HCT116 (cell line): ENCODE data around the gene ZNF2.
A peak's percentile ranks its signal among the peaks of the same experiment; 100 is the strongest.
"Not testable (repeated sequence)": the region's sequence is repeated elsewhere in the genome, so short reads cannot be mapped to it uniquely, and the experiment has no call there.

Source experiments
- CBX3 ChIP-seq: IDR thresholded peaks from 2 replicates; pipeline ENCODE4 v1.6.1; 2012; ENCODE audit warnings: low read depth
- CEBPB ChIP-seq: IDR thresholded peaks from 2 replicates; pipeline ENCODE4 v1.6.1; 2012; ENCODE audit warnings: low read depth
- EGR1 ChIP-seq: IDR thresholded peaks from 2 replicates; pipeline ENCODE4 v1.6.1; 2012; ENCODE audit warnings: low read depth
- FOSL1 ChIP-seq: IDR thresholded peaks from 2 replicates; pipeline ENCODE4 v1.6.1; 2012; ENCODE audit warnings: low read depth
- MAX ChIP-seq: IDR thresholded peaks from 2 replicates; pipeline ENCODE4 v1.6.1; 2012
- POLR2A ChIP-seq: IDR thresholded peaks from 2 replicates; pipeline ENCODE4 v1.7.0; 2011; ENCODE audit warnings: borderline replicate concordance; ENCODE audit not compliant: insufficient read depth, insufficient read length; ENCODE audit errors: extremely low read depth
- POLR2AphosphoS5 ChIP-seq: IDR thresholded peaks from 2 replicates; pipeline ENCODE4 v1.6.1; 2011; ENCODE audit warnings: mild to moderate bottlenecking, low read depth, low read length, moderate library complexity
- REST ChIP-seq: IDR thresholded peaks from 2 replicates; pipeline ENCODE4 v1.6.1; 2012; ENCODE audit warnings: low read depth
- ZFX ChIP-seq: fragments of 450-650 bp; IDR thresholded peaks from 2 replicates; pipeline ENCODE4 v1.6.1; 2017
- TF ChIP-seq, protein P1 (sequence below), 3 experiments: fragments of 200-600 bp in 1 of 3; sonication (generic) in 1 of 3; IDR thresholded peaks in 2 of 3; conservative IDR thresholded peaks in 1 of 3; 2 replicates each; pipeline ENCODE4 v1.5.1; 2012 to 2017; ENCODE audit warnings: low read depth in 2 of 3, low read length in 2 of 3, antibody characterized with exemption in 1 of 3, borderline replicate concordance in 1 of 3, control low read depth in 1 of 3, mild to moderate bottlenecking in 1 of 3, mixed read lengths in 1 of 3, mixed run types in 1 of 3, moderate library complexity in 1 of 3; ENCODE audit not compliant: insufficient read depth in 1 of 3
- TF ChIP-seq, protein P2 (sequence below): IDR thresholded peaks from 2 replicates; pipeline ENCODE4 v1.6.1; 2012

GRCh38 chr2:95192956-95193355 lies 27.3 kb downstream of the ZNF2 start:
- TF ChIP-seq, protein P1, sequence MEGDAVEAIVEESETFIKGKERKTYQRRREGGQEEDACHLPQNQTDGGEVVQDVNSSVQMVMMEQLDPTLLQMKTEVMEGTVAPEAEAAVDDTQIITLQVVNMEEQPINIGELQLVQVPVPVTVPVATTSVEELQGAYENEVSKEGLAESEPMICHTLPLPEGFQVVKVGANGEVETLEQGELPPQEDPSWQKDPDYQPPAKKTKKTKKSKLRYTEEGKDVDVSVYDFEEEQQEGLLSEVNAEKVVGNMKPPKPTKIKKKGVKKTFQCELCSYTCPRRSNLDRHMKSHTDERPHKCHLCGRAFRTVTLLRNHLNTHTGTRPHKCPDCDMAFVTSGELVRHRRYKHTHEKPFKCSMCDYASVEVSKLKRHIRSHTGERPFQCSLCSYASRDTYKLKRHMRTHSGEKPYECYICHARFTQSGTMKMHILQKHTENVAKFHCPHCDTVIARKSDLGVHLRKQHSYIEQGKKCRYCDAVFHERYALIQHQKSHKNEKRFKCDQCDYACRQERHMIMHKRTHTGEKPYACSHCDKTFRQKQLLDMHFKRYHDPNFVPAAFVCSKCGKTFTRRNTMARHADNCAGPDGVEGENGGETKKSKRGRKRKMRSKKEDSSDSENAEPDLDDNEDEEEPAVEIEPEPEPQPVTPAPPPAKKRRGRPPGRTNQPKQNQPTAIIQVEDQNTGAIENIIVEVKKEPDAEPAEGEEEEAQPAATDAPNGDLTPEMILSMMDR (IDR thresholded peaks at IDR 0.05 in 2 of 3, conservative IDR thresholded peaks at IDR 0.05 in 1 of 3; ENCODE audit: borderline replicate concordance in 1 of 3, insufficient read depth in 1 of 3, low read depth in 2 of 3, low read length in 2 of 3): peak; percentile 22 to 54 (median 32); a peak in 4 of 6 replicates
- TF ChIP-seq CBX3, ZFX, FOSL1, POLR2A, REST, CEBPB, POLR2AphosphoS5, EGR1: not testable (repeated sequence)
- 0 out of 2 replicates have a peak, but pooled peaks have one; percentile 23 for TF ChIP-seq MAX
- TF ChIP-seq, protein P2, sequence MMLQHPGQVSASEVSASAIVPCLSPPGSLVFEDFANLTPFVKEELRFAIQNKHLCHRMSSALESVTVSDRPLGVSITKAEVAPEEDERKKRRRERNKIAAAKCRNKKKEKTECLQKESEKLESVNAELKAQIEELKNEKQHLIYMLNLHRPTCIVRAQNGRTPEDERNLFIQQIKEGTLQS: not testable (repeated sequence)
